ENCODE measurements around the gene ANKRD36C.
"Not testable (repeated sequence)": the region's sequence is repeated elsewhere in the genome, so short reads cannot be mapped to it uniquely, and the experiment has no call there.

Gene ANKRD36C

GRCh38 chr2:95796249-95797099 is 195.2 kb downstream of the ANKRD36C start:
- DNase-seq: not testable (repeated sequence)

- DNase-seq: not testable (repeated sequence)
Observed at GRCh38 chr2:95793970-95794369, 197.7 kb downstream of the ANKRD36C start.

DNA sequence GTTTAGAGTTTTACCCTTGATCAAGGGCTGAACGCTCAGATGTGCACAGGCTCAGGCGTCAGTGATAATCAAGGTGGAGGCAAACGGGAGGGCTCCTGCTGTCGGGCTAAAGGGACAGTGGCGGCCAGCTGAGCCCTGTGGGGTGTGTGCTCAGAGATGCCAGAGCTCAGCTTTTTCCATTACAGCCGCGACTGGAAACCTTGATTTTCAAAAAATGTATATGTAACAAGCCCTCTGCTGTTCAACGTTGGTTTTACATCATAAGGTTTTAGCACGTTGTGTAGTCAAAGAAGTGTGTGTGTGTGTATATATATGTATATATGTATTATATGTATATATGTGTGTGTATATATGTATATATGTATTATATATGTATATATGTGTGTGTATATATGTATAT is 201.4 kb downstream of the ANKRD36C start:
- not testable (repeated sequence) for DNase-seq

DNA sequence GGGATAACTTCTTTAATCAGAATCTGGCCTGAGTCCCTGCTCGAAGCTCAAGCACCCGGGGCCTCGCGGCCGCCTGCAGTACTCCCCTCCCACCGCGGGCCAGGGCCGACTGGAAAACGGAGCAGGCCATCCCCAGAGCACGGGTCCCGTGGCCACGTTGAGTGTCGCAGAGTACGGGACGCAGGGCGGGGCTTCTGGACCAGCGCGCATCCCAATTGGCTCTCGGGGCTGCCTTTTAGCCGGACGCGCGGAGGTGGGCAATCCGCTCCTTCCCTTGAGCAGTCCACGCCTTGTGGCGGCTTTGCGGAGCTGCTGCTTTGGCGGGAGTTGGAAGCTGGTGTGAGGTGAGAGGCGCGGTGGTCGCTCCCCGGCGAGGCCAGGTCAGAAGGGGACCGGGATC is 202.2 kb downstream of the ANKRD36C start:
- not testable (repeated sequence) for DNase-seq

- not testable (repeated sequence) for DNase-seq
Observed at GRCh38 chr2:95788642-95789041, 203.0 kb downstream of the ANKRD36C start.
